HG02938 (cell line): ENCODE data around the gene NR0B1.

Experiments
- ATAC-seq: cut with Tn5 transposase; IDR thresholded peaks from one replicate; pipeline ENCODE4 v1.9.1; 2021; ENCODE audit warnings: mild to moderate bottlenecking, moderate library complexity; ENCODE audit not compliant: unreplicated experiment

The NR0B1 gene, protein sequence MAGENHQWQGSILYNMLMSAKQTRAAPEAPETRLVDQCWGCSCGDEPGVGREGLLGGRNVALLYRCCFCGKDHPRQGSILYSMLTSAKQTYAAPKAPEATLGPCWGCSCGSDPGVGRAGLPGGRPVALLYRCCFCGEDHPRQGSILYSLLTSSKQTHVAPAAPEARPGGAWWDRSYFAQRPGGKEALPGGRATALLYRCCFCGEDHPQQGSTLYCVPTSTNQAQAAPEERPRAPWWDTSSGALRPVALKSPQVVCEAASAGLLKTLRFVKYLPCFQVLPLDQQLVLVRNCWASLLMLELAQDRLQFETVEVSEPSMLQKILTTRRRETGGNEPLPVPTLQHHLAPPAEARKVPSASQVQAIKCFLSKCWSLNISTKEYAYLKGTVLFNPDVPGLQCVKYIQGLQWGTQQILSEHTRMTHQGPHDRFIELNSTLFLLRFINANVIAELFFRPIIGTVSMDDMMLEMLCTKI

DNA sequence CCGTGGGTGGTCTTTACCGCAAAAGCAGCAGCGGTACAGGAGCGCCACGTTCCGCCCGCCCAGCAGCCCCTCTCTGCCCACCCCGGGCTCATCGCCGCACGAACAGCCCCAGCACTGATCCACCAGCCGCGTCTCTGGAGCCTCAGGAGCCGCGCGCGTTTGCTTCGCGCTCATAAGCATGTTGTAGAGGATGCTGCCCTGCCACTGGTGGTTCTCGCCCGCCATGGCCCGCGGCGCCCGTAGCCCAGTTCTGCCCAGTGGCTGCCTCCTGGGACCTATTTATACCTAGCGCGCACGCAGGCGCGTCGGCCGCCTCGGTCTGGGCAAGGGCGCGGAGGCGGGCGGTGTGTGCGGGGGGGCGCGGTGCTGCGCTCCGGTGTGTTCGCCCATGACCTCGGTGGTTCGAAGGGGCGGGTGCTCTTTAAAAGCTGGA, at the start of gene NR0B1:
Gene NR0B1 (minus strand): TSS at position 252 of the 433 bp plus-strand sequence. CDS start 27 bp downstream, at position 225.
- no peak for ATAC-seq

DNA sequence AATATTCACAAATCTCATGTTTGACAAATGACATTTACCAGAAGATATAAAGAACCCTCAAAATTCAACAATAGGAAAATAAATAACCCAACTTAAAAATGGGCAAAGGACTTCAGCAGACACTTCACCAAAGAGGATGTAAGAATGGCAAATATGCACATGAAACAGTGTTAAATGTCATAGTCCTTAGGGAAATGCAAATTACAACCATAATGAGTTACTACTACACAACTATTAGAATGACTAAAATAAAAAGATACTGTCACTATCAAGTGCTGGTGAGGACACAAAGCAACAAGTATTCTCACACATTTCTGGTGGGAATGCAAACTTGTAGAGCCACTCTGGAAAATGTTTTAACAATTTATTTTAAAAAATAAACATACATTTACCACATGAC, 40.8 kb upstream of the NR0B1 start:
- ATAC-seq: no peak

DNA sequence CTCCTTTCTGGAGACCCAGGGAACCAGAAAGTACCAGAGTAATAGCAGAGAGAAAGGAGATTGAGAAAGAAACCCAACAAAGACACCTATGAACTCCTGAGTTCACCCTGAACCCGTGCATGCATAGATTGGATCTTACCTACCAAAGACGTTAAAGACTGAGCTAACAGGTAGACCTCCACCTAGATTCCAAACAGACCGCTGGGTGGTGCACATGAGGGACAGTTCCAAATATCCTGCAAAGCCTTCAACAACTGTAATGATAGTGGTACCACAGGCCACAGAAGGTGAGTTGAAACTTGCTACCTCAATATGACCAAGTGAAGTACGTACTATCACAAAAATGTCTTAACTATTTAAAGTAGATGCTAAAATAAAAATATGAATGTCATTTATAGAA, 34.0 kb upstream of the NR0B1 start:
- ATAC-seq: no peak

DNA sequence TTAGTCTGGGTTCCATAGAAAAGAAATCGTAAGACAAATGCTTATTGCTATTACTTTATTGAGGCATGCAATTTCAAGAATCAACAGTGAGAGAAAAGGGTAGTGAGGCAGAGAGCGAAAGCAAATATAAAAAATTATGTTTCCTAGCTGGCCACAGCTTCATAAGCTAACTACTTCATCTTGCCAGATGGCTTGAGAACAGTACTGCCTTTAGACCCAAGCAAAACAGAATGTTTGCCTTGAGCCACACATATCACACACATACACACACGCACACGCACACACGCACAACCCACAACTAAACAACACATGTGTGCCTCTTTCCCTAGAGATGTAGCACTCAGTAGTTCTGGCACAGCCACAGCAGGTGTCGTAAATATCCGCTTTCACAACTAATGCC, 31.6 kb upstream of the NR0B1 start:
- no peak for ATAC-seq

DNA sequence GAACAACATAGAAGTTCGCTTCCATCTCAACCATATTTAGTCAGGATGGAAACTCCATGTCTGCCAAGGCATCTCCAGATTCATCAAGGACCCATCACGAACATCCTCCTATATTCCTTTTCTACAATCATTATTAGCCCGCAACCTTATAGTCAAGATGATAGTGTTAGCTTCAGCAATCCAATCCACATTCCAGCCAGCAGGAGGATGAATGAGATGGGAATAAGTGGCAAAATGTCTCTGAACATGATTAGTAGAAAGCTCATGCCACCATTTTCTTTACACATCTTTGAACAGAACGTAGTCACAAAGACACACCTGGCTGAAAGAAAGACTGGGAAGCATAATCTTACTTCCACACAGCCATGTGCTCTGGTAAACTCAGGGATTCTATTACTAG, 18.6 kb upstream of the NR0B1 start:
- no peak for ATAC-seq

DNA sequence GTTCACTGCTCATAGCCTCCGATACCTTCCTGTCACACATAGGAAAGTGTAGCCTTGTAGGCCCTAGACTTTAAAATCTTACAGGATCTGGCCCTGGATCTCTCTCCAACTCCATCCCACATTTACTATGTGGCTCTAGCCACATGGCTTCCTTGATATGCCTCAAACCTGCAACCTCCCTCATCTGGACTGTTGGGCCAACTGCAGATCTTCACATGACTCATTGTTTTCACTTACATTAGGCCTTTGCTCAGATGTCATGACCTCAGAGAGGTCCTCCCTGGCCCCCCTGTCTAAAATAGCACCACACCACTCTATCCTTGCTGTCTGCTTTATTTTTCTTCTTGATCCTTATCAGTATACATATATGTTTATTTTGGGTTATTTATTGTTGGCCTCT, 8.1 kb upstream of the NR0B1 start:
- no peak for ATAC-seq

DNA sequence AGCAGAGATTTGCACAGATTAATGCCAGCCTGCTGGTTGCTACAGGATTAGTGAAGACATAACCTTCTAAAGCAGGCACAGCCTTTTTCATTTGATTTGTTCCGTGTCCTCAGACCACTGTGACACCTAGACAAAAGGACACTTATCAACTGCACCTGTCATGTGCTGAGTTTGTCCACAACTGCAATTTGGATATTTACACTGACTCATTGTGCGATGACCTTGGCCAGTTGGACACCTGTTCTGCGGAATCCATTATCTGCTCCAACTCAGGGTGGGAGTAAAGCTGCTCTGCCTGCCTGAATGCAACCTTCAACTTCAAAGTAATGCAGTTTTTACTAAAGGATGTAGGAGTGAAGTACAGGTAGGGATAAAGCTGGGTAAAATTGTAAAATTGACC, 4.1 kb upstream of the NR0B1 start:
- no peak for ATAC-seq

DNA sequence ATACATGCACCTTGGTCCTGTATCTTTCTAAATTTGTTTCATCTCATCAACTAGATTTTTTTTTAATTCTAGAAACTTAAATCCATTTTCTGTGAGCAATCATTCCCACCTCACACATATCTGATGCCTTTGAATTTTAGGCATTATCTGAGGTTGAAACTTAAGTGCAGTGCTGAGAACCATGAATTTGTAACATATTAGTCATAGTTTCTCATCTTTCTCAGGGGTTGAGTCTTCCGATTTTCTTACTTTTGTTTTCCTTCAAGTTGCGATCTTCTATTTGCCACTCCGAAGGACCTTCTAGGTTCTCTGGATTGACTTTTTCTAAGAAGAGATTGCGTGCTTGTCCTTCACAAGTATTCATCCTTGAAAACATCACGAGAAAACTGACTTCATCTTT, 3.7 kb upstream of the NR0B1 start:
- no peak for ATAC-seq

DNA sequence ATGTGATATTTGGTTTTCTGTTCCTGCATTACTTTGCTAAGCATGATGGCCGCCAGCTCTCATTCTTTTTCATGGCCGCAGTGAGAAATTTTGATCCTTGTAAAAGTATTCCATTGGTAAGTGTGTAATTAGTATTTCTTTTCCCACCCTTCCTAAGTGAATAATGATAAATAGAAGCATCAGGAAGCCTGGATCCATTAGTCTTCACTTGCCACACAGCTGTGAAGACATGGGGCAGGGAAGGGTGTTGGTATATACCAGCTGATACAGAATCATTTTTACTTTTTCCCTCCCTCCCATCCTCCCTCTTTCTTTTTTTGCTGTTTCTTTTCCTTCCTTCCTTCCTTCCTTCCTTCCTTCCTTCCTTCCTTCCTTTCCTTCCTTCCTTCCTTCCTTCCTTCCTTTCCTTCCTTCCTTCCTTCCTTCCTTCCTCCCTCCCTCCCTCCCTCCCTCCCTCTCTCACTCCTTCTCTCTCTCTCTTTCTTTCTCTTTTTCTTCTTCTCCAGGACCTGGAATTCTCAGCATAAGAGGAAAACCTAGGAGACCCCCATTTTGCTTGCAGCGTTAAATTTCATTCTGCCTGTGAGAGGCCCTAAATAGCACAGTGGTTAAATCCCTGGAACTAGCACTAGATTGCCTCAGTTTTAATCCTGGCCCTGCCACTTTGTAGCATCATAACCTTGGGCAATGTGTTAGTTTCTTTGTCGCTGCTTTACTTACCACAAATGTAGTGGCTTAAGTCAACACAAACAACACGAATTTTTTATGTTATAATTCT, 1.4 kb upstream of the NR0B1 start:
- ATAC-seq: no peak

DNA sequence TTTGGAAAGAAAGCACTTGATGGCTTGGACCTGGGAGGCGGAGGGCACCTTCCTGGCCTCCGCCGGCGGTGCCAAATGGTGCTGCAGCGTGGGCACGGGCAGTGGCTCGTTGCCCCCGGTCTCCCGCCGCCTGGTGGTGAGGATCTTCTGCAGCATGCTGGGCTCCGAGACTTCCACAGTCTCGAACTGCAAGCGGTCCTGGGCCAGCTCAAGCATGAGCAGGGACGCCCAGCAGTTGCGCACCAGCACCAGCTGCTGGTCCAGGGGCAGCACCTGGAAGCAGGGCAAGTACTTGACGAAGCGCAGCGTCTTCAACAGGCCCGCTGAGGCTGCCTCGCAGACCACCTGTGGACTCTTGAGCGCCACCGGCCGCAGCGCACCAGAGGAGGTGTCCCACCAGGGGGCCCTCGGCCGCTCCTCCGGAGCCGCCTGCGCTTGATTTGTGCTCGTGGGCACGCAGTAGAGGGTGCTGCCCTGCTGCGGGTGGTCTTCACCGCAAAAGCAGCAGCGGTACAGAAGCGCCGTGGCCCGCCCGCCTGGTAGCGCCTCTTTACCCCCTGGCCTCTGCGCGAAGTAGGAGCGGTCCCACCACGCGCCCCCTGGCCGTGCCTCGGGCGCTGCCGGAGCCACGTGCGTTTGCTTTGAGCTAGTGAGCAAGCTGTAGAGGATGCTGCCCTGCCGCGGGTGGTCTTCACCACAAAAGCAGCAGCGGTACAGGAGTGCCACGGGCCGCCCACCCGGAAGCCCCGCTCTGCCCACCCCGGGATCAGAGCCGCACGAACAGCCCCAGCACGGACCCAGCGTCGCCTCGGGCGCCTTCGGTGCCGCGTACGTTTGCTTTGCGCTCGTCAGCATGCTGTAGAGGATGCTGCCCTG, 689 bp downstream of the NR0B1 start:
- ATAC-seq: no peak

DNA sequence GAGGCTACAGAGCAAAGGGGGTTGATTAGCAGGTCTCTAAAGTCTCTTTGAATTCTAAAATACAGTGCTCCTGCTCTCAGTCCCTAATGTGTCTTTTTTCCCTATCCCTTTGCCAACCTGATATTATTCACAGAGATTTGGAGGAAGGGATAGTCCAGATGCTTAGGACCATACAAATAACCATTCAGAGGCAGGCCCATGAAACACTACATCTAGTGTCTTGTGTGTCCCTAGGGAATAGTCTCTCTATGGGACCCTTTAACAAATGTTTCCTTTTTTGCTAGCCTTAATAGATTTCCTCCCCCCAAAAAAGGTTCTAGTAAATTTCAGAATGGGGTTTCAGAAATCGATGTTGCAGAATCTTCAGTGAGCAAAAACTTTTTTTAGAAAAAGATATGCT, 1.7 kb downstream of the NR0B1 start:
- ATAC-seq: no peak

DNA sequence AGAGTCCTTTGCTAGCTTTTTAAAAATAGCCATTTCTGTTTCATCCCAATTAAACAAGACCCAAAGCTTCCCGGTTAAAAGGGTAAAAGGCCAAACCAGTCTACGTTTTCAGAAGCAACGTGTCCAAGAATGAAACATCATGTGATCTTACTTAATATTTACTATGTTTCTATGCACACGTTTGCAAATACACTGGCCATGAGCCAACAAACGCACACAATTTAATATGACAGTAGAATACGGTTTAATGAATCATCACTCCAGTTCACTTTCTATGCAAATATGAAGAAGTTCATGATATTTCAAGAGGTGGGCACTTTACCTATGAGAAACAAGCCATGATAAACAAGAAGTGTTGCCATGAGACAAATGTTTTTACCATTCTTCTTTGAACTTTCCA, 4.3 kb downstream of the NR0B1 start:
- ATAC-seq: no peak

DNA sequence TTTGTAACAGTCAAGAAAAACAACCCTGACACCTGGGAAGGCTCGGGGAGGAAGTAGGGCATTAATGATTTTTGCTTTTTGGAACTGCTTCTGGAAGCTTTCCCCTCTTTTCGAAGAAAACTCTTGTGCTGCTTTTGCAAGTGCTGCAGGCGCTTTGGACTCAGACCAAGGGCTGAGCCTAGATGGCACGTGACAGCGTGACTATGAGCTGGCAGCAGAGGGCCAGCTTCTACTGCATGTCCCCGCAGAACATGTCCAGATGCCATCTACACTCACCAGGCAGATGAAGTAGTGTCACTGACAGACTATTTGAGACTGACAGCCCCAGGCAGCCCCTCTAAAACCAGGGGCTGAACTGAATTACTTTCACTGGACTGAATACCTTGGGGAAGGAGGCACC, 6.2 kb downstream of the NR0B1 start:
- no peak for ATAC-seq

DNA sequence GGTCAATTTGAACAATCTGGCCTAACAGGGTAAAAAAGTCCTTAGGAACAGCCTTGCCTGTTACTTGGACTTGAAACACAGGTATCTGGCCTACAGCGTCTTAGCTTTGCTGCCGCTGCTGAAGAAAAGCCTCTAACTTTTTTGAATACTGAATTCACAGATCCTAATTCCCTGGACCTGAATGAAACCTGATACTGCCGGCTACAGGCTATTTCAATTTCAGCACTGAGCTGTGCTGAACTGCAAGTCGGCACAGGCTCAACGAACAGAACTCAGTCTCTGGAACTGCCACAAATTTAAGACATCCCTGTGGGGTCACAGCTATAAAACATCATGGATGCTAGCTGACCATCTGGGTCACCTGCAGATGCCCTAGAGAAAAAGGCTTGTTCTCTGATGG, 7.2 kb downstream of the NR0B1 start:
- no peak for ATAC-seq

DNA sequence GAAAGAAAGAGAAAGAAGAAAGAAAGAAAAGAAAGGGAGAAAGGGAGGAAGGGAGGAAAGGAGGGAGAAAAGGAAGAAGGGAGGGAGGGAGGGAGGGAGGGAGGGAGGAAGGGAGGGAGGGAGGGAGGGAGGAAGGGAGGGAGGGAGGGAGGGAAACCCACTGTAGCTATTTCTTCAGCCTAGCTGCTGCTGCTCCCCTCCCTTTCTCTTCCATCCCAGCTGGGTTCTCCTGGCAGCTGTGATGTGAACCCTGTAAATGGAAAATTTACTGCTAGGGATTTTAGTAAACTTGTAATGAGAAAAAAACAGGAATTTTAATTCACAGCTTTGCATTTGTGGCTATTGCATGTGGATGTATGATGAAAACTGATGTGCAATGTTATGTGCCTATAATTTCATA, 8.0 kb downstream of the NR0B1 start:
- no peak for ATAC-seq

DNA sequence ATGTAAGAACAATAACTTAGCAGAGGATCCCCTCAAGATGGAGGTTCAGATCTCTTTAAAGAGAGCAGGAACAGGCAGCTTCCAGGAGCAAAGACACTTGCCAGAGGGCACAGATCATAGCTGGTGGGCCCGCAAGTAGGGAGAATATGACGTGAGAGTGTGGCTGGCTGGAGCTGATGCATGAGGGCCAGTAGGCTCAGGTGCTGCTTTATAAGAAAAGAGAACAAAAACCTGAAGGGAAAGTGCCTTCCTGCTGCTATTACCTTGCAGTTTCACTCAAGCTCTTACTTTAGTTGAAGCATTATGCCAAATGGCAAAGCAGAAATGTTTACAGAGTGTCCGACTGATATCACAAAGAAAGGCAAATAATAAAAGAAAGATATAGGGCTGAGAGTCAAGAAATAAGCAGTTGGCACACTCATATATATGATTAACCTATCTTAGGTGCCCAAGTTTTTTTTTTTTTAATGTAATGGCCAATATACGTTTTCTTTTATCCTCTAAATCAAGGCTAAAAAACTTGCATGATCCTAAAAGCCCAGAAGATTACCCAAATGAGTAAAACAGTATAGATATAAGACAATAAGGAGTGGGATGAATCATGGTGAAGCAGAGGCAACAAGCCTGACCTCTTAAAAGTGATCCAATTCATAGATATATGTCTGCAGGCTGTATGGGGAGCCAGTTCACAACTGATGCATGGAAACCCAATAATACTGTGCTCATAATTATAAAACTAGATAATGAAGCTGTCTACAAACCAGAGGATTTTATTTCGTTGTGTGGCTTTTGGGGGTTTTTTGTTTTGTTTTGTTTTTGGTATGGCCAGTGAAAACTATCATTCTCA, 12.6 kb downstream of the NR0B1 start:
- ATAC-seq: no peak

DNA sequence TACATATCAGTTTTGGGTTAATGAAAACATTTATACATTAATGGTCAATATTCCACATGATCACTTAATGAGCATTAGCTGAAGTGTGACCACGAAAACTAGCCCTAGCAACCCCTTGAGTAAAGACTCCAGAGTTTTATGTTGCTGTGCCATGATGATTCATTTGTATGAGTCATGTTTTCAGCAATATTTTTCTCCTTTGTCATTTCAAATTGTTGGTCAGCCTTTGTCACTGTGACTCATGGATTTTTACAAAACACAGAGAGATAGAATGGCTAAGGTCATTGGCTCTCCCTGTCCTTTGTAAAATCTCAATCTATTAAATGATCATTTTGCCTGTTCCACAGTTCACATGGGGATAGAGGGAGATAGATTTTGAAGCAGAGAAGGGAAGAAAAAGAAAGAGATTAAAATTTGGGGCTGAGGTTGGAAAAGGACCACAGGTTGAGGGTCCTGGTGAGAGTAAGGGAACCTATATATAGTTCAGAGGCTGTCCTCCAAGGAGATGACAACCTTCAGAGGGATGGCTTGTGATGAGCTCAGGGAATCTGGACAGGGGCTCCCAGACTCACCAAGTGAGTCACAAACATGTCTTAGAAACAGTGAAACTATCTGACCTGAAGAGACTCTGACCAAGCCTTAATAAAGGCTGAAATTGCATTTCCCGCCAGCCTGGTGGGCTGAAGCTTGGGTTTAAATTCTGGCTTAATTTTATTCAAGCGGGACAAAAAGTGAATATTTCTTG, 25.6 kb downstream of the NR0B1 start:
- no peak for ATAC-seq

DNA sequence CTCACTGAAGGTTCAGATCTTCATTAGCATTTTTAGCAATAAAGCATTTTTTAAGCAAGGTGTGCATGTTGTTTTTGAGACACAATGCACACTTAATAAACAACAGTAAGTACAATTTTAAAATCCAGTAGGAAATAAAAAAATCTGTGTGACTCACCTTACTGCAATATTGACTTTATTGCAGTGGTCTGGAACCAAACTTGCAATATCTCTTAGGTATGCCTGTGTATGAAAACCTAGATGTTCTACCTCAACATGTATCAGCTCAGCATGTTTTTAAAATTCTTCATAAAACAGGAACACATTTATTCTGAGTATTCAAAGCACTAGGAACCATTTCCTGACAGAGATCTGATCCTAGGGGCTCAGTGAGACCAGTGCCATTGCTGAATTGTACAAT, 26.7 kb downstream of the NR0B1 start:
- no peak for ATAC-seq

DNA sequence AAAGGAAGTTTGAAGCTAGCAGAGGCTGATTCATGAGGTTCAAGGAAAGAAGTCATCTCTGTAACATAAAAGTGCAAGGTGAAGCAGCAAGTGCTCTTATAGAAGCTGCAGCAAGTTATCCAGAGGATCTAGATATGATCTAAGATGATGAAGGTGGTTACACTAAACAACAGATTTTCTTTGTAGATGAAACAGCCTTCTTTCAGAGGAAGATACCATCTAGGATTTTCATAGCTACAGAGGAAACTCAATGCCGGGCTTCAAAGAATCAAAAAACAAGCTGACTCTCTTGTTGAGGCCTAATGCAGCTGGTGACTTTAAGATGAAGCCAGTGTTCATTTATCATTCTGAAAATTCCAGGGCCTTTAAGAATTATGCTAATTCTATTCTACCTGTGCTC, 28.8 kb downstream of the NR0B1 start:
- ATAC-seq: no peak

DNA sequence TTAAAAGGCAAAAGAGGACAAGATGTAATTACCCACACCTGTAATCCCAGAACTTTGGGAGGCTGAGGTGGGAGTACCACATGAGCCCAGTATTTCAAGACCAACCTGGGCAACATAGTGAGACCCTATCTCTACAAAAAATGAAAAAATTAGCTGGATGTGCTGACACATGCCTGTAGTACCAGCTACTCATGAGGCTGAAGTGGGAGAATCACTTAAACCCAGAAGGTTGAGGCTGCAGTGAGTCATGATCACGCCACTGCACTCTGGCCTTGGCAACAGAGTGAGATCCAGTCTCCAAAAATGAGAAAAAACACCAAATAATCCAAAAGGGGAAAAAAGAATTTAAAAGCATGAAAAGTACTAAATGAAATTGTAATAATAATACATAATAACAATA, 30.8 kb downstream of the NR0B1 start:
- ATAC-seq: no peak
